T-cell (primary cell): ENCODE results near the gene MATN3. TPM values are rescaled to one million over a fixed set of nuclear protein-coding genes. Genes with fewer than 3 reads are reported as not detected.
A peak's percentile ranks its signal among the peaks of the same experiment; 100 is the strongest.

Experiments
- ATAC-seq, 4 experiments: fragments of 200-7000 bp in 3 of 4; fragments of 150-1000 bp in 1 of 4; cut with Tn5 transposase; replicated peaks in 1 of 4; 1 replicate in 3 of 4; 2 replicates in 1 of 4; pipeline ENCODE4 v1.10.0; 2021; ENCODE audit warnings: moderate library complexity in 3 of 4, mild to moderate bottlenecking in 2 of 4, moderate number of reproducible peaks in 1 of 4
- CTCF ChIA-PET, 2 donors: fragments of 300-600 bp; sonication (Branson Sonifier 250); formaldehyde crosslinking; loops; one replicate each; lab custom pipeline; 2022; ENCODE audit warnings: antibody characterized with exemption in 2 of 2; lab: Charles Lee
- POLR2A ChIA-PET, 2 donors: fragments of 300-600 bp; sonication (Branson Sonifier 250); formaldehyde crosslinking; loops; one replicate each; lab custom pipeline; 2022; ENCODE audit warnings: antibody characterized with exemption in 2 of 2; lab: Charles Lee
- DNase-seq, 35 experiments: peaks; one replicate each; pipeline versions ENCODE4 v3.0.0 to v3.0.0-alpha.2; 2013 to 2023
- H3K27ac ChIP-seq: one replicate; pipeline ENCODE4 v1.5.1; 2013; ENCODE audit warnings: low read length
- H3K27me3 ChIP-seq, 2 experiments: replicated peaks in 1 of 2; 1 replicate in 1 of 2; 2 replicates in 1 of 2; pipeline versions ENCODE4 v1.6.1 to v1.7.0; 2013; ENCODE audit warnings: low read length in 1 of 2, mixed read lengths in 1 of 2; ENCODE audit not compliant: control insufficient read depth in 2 of 2, insufficient read depth in 2 of 2; ENCODE audit errors: extremely low read depth in 1 of 2
- H3K36me3 ChIP-seq, 2 donors: 1 replicate in 1 of 2; 2 replicates in 1 of 2; pipeline versions ENCODE4 v1.6.1 to v1.7.0; 2013; ENCODE audit warnings: low read length in 1 of 2; ENCODE audit not compliant: control insufficient read depth in 2 of 2, insufficient read depth in 1 of 2; ENCODE audit errors: extremely low read depth in 1 of 2
- H3K4me1 ChIP-seq, 2 experiments: 1 replicate in 1 of 2; 2 replicates in 1 of 2; pipeline versions ENCODE4 v1.6.1 to v1.7.0; 2013; ENCODE audit warnings: low read length in 2 of 2, mixed read lengths in 1 of 2; ENCODE audit not compliant: insufficient read depth in 2 of 2, control insufficient read depth in 1 of 2; ENCODE audit errors: extremely low read depth in 1 of 2
- H3K4me3 ChIP-seq, 2 donors: 1 replicate in 1 of 2; 2 replicates in 1 of 2; pipeline versions ENCODE4 v1.5.1 to v1.7.0; 2013; ENCODE audit warnings: mild to moderate bottlenecking in 2 of 2, low read length in 1 of 2, moderate library complexity in 1 of 2; ENCODE audit not compliant: control insufficient read depth in 1 of 2; ENCODE audit errors: extremely low read depth in 1 of 2
- H3K9me3 ChIP-seq: 2 replicates; pipeline ENCODE4 v1.7.0; 2013
- H3K27ac Mint-ChIP-seq, 2 donors: one replicate each; pipeline ENCODE4 v1.8.0; 2020 to 2021; ENCODE audit warnings: mild to moderate bottlenecking in 2 of 2, mixed read lengths in 2 of 2
- H3K27me3 Mint-ChIP-seq, 2 donors: one replicate each; pipeline ENCODE4 v1.8.0; 2021 to 2022; ENCODE audit warnings: mixed read lengths in 2 of 2
- H3K36me3 Mint-ChIP-seq: one replicate; pipeline ENCODE4 v1.8.0; 2021; ENCODE audit warnings: mixed read lengths
- H3K4me1 Mint-ChIP-seq, 3 donors: one replicate each; pipeline ENCODE4 v1.8.0; 2020 to 2022; ENCODE audit warnings: mixed read lengths in 3 of 3, mild to moderate bottlenecking in 1 of 3
- H3K4me3 Mint-ChIP-seq, 3 donors: one replicate each; pipeline ENCODE4 v1.8.0; 2020 to 2022; ENCODE audit warnings: mild to moderate bottlenecking in 3 of 3, mixed read lengths in 3 of 3, moderate library complexity in 3 of 3
- H3K9me3 Mint-ChIP-seq, 3 donors: one replicate each; pipeline ENCODE4 v1.8.0; 2020 to 2022; ENCODE audit warnings: mixed read lengths in 3 of 3
- WGBS: methylation state at CpG from one replicate; pipeline ENCODE4 v1.1.5; 2013; ENCODE audit warnings: missing lambda C conversion rate; ENCODE audit not compliant: insufficient coverage; 5-methylcytosine and 5-hydroxymethylcytosine counted together
- total RNA-seq, 35 experiments: library from RNA in 6 of 35; stranded (reverse) in 6 of 35; fragments of 120-200 nt in 1 of 35; gene quantifications; one replicate each; pipeline versions ENCODE4 v1.2.1 to v1.2.4 and lab custom pipeline; 2013 to 2026

The MATN3 gene
- total RNA-seq, 5 donors from 2014 or later (not counting 1 experiment from before 2014, with no cell fraction given): 0.23 to 0.28 TPM; not detected in 3

GRCh38 chr2:20054119-20054518 is 41.7 kb upstream of the MATN3 start:
- Histone ChIP-seq H3K27ac (no peak overlapping the region), H3K4me3 (no peak overlapping the region), H3K27me3 (peaks cover 5 to 11% of the 10 kb centered on the region in 2 experiments), H3K36me3 (no peaks in the 10 kb centered on the region), H3K4me1 (peaks cover 15 to 18% of the 10 kb centered on the region in 2 experiments), H3K9me3 (no peaks in the 10 kb centered on the region)
- Mint-ChIP-seq H3K27me3 (peaks cover 22 to 25% of the 10 kb centered on the region in 2 donors), H3K9me3 (no peaks in the 10 kb centered on the region), H3K4me3 (no peak overlapping the region), H3K4me1 (peaks cover 14 to 19% (median 14%) of the 10 kb centered on the region in 3 donors), H3K27ac (no peak overlapping the region), H3K36me3 (no peaks in the 10 kb centered on the region)
- CTCF ChIA-PET: interaction anchor here (1.1 to 1.8 kb wide), 3 partner anchors 26 to 99 kb away, joined by 3 to 4 read pairs (median 4); no protein-coding TSS in a partner anchor
- DNase-seq: no peak
- POLR2A ChIA-PET: interaction anchor here in 1 of 2 donors (0.9 kb wide), 1 partner anchor 164 kb away, joined by 3 read pairs; no protein-coding TSS in a partner anchor
- ATAC-seq: no peak
- 77% methylated on average over 3 of the region's 6 CpGs for WGBS

- Histone ChIP-seq H3K4me1 (peaks cover 18 to 22% of the 10 kb centered on the region in 2 experiments), H3K9me3 (no peaks in the 10 kb centered on the region), H3K36me3 (no peaks in the 10 kb centered on the region), H3K27me3 (peaks cover 2 to 11% of the 10 kb centered on the region in 2 experiments), H3K27ac (no peak overlapping the region), H3K4me3 (no peak overlapping the region)
- ChIA-PET POLR2A (interaction anchor here in 1 of 2 donors (1.0 kb wide), 1 partner anchor 11 kb away, joined by 4 read pairs; no protein-coding TSS in a partner anchor), CTCF (interaction anchor here in 1 of 2 donors (0.9 kb wide), 1 partner anchor 37 kb away, joined by 10 read pairs; no protein-coding TSS in a partner anchor)
- Mint-ChIP-seq H3K27me3 (peaks cover 21 to 25% of the 10 kb centered on the region in 2 donors), H3K4me1 (peaks cover 26 to 31% (median 26%) of the 10 kb centered on the region in 3 donors), H3K4me3 (no peak overlapping the region), H3K36me3 (no peaks in the 10 kb centered on the region), H3K27ac (no peak overlapping the region), H3K9me3 (no peaks in the 10 kb centered on the region)
- no peak for ATAC-seq
- DNase-seq: no peak
- 100% methylated on average over 1 of the region's 5 CpGs for WGBS
Measured at GRCh38 chr2:20052861-20053281, 40.4 kb upstream of the MATN3 start.

GRCh38 chr2:20052229-20052851 is 39.9 kb upstream of the MATN3 start:
- no peak for DNase-seq
- Histone ChIP-seq H3K27me3 (peaks cover 2 to 11% of the 10 kb centered on the region in 2 experiments), H3K4me1 (peaks cover 18 to 22% of the 10 kb centered on the region in 2 experiments), H3K4me3 (peak overlapping the region; percentile 78 to 85), H3K9me3 (no peaks in the 10 kb centered on the region), H3K36me3 (no peaks in the 10 kb centered on the region), H3K27ac (peak overlapping the region; percentile 98)
- ChIA-PET POLR2A (interaction anchor here in 1 of 2 donors (0.6 to 1.6 kb wide), 3 partner anchors 11 to 65 kb away, joined by 4 to 8 read pairs (median 4); no protein-coding TSS in a partner anchor), CTCF (interaction anchor here in 1 of 2 donors (0.9 to 1.1 kb wide), 2 partner anchors 37 to 599 kb away, joined by 3 to 10 read pairs; no protein-coding TSS in a partner anchor)
- Mint-ChIP-seq H3K27me3 (peaks cover 17 to 24% of the 10 kb centered on the region in 2 donors), H3K9me3 (no peaks in the 10 kb centered on the region), H3K4me3 (no peak overlapping the region), H3K27ac (no peak overlapping the region), H3K36me3 (no peaks in the 10 kb centered on the region), H3K4me1 (peaks cover 29 to 36% (median 29%) of the 10 kb centered on the region in 3 donors)
- 6% methylated on average over 3 of the region's 10 CpGs for WGBS
- ATAC-seq: no peak

GRCh38 chr2:20051532-20052228 is 39.2 kb upstream of the MATN3 start, which contains the start of gene LAPTM4A:
TSS of gene LAPTM4A (minus strand) at chr2:20051628. CDS start at chr2:20051520, 108 bp downstream.
- ATAC-seq: peak; percentile 94 to 97 (median 96)

GRCh38 chr2:20050646-20051531 is 38.4 kb upstream of the MATN3 start:
- Mint-ChIP-seq H3K27ac (no peak overlapping the region), H3K9me3 (no peaks in the 10 kb centered on the region), H3K4me3 (no peak overlapping the region), H3K4me1 (peaks cover 32 to 36% (median 33%) of the 10 kb centered on the region in 3 donors), H3K27me3 (peaks cover 7 to 11% of the 10 kb centered on the region in 2 donors), H3K36me3 (no peaks in the 10 kb centered on the region)
- CTCF ChIA-PET: interaction anchor here in 1 of 2 donors (1.1 to 2.6 kb wide), 3 partner anchors 35 to 1490 kb away, joined by 3 to 10 read pairs (median 4); no protein-coding TSS in a partner anchor
- Histone ChIP-seq H3K4me1 (peaks cover 18 to 22% of the 10 kb centered on the region in 2 experiments), H3K27me3 (peaks cover 2 to 11% of the 10 kb centered on the region in 2 experiments), H3K27ac (peak overlapping the region; percentile 98), H3K4me3 (peak overlapping the region; percentile 78 to 85), H3K36me3 (no peaks in the 10 kb centered on the region), H3K9me3 (no peaks in the 10 kb centered on the region)
- WGBS: under 1% methylated on average over 41 of the region's 47 CpGs
- POLR2A ChIA-PET: interaction anchor here in 1 of 2 donors (1.6 kb wide), 1 partner anchor 18 kb away, joined by 4 read pairs; no protein-coding TSS in a partner anchor
- ATAC-seq (peak; percentile 23 to 37 (median 32)), DNase-seq (peak in 18 of 35 experiments; percentile 1 to 47 (median 8))

More at GRCh38 chr2:20051532-20052228, 39.2 kb upstream of the MATN3 start, which contains the start of gene LAPTM4A:
- peak within 1 kb of the TSS; percentile 78 to 85 for H3K4me3 ChIP-seq
- peak; percentile 90 to 99 (median 98) for DNase-seq
- Mint-ChIP-seq H3K27me3 (peaks cover 12 to 19% of the 10 kb centered on the region in 2 donors), H3K9me3 (no peaks in the 10 kb centered on the region), H3K4me1 (peaks cover 31 to 36% (median 32%) of the 10 kb centered on the region in 3 donors), H3K36me3 (no peaks in the 10 kb centered on the region), H3K27ac (no peak within 1 kb of the TSS), H3K4me3 (no peak within 1 kb of the TSS)
- WGBS: 0% methylated on average over 30 of the region's 45 CpGs
- H3K9me3 ChIP-seq: no peaks in the 10 kb centered on the region
- H3K27me3 ChIP-seq: peaks cover 2 to 11% of the 10 kb centered on the region in 2 experiments
- ChIA-PET POLR2A (interaction anchor here in 1 of 2 donors (0.6 to 1.6 kb wide), 3 partner anchors 10 to 64 kb away, joined by 4 to 8 read pairs (median 4); no protein-coding TSS in a partner anchor), CTCF (interaction anchor here in 1 of 2 donors (1.1 to 2.6 kb wide), 3 partner anchors 36 to 1490 kb away, joined by 3 to 10 read pairs (median 4); no protein-coding TSS in a partner anchor)
- H3K36me3 ChIP-seq: no peaks in the 10 kb centered on the region
- H3K4me1 ChIP-seq: peaks cover 18 to 22% of the 10 kb centered on the region in 2 experiments
- peak within 1 kb of the TSS; percentile 98 for H3K27ac ChIP-seq
